Type B pancreatic cell (in vitro differentiated cells): Measurements from ENCODE around the gene FURIN. TPM values are rescaled to one million over a fixed set of nuclear protein-coding genes. Genes with fewer than 3 reads are reported as not detected.
"Not testable (repeated sequence)": the region's sequence is repeated elsewhere in the genome, so short reads cannot be mapped to it uniquely, and the experiment has no call there.

Source experiments
- DNase-seq: peaks from one replicate; pipeline ENCODE4 v3.0.0; 2021; ENCODE audit warnings: mixed read lengths; ENCODE audit not compliant: unreplicated experiment; ENCODE audit errors: extremely low spot score
- H3K27ac Mint-ChIP-seq: 2 replicates; pipeline ENCODE4 v1.8.0; 2021; ENCODE audit warnings: mild to moderate bottlenecking, mixed read lengths
- H3K27me3 Mint-ChIP-seq: 2 replicates; pipeline ENCODE4 v1.8.0; 2021; ENCODE audit warnings: mixed read lengths
- H3K36me3 Mint-ChIP-seq: 2 replicates; pipeline ENCODE4 v1.8.0; 2021; ENCODE audit warnings: mixed read lengths
- H3K4me1 Mint-ChIP-seq: one replicate; pipeline ENCODE4 v1.8.0; 2021; ENCODE audit warnings: mixed read lengths; ENCODE audit not compliant: unreplicated experiment
- H3K4me3 Mint-ChIP-seq: 2 replicates; pipeline ENCODE4 v1.8.0; 2021; ENCODE audit warnings: mild to moderate bottlenecking, mixed read lengths
- H3K9me3 Mint-ChIP-seq: 2 replicates; pipeline ENCODE4 v1.8.0; 2021; ENCODE audit warnings: mixed read lengths
- CTCF ChIP-seq: fragments of 200-600 bp; sonication (generic); conservative IDR thresholded peaks from 2 replicates; pipeline ENCODE4 v1.5.0; 2021; ENCODE audit warnings: antibody characterized with exemption, mild to moderate bottlenecking
- total RNA-seq: library from RNA; stranded (reverse); gene quantifications from 2 replicates; pipeline ENCODE4 v1.2.1, GENCODE V29; 2021; ENCODE audit warnings: low replicate concordance

Gene FURIN
- total RNA-seq, 1 donor from 2014 or later: 37.7 TPM

- H3K36me3 Mint-ChIP-seq: no peaks in the 10 kb centered on the region
- no peaks in the 10 kb centered on the region for H3K4me1 Mint-ChIP-seq
- H3K4me3 Mint-ChIP-seq: no peak overlapping the region
- no peak for DNase-seq
- H3K27me3 Mint-ChIP-seq: no peaks in the 10 kb centered on the region
- H3K9me3 Mint-ChIP-seq: no peaks in the 10 kb centered on the region
- TF ChIP-seq CTCF: no peak
- H3K27ac Mint-ChIP-seq: no peak overlapping the region
Observed at GRCh38 chr15:90845201-90845949, 23.0 kb upstream of the FURIN start.

- not testable (repeated sequence) for H3K9me3 Mint-ChIP-seq, H3K4me1 Mint-ChIP-seq, H3K27ac Mint-ChIP-seq, H3K27me3 Mint-ChIP-seq, DNase-seq, H3K36me3 Mint-ChIP-seq, H3K4me3 Mint-ChIP-seq
Observed at GRCh38 chr15:90849424-90849823, 19.0 kb upstream of the FURIN start.

GRCh38 chr15:90851114-90851513 lies 17.3 kb upstream of the FURIN start:
- TF ChIP-seq CTCF: no peak
- Mint-ChIP-seq H3K27me3 (peaks cover 5% of the 10 kb centered on the region), H3K4me3 (no peak overlapping the region), H3K4me1 (no peaks in the 10 kb centered on the region), H3K36me3 (no peaks in the 10 kb centered on the region), H3K27ac (no peak overlapping the region), H3K9me3 (peaks cover 5% of the 10 kb centered on the region)
- no peak for DNase-seq

- H3K4me3 Mint-ChIP-seq: no peak overlapping the region
Observed at GRCh38 chr15:90851940-90852339, 16.4 kb upstream of the FURIN start.

GRCh38 chr15:90855139-90855538 lies 13.2 kb upstream of the FURIN start:
- Mint-ChIP-seq H3K36me3 (no peaks in the 10 kb centered on the region), H3K4me1 (peaks cover 4% of the 10 kb centered on the region), H3K9me3 (peaks cover 5% of the 10 kb centered on the region), H3K4me3 (no peak overlapping the region), H3K27ac (no peak overlapping the region), H3K27me3 (peaks cover 5% of the 10 kb centered on the region)
- DNase-seq: no peak
- no peak for TF ChIP-seq CTCF

More at GRCh38 chr15:90851940-90852339, 16.4 kb upstream of the FURIN start:
- peaks cover 5% of the 10 kb centered on the region for H3K27me3 Mint-ChIP-seq
- no peak overlapping the region for H3K27ac Mint-ChIP-seq
- no peak for DNase-seq
- no peaks in the 10 kb centered on the region for H3K36me3 Mint-ChIP-seq
- H3K4me1 Mint-ChIP-seq: no peaks in the 10 kb centered on the region
- peaks cover 5% of the 10 kb centered on the region for H3K9me3 Mint-ChIP-seq
- no peak for TF ChIP-seq CTCF

GRCh38 chr15:90857337-90857736 lies 11.1 kb upstream of the FURIN start:
- Mint-ChIP-seq H3K4me3 (no peak overlapping the region), H3K4me1 (peaks cover 4% of the 10 kb centered on the region), H3K9me3 (no peaks in the 10 kb centered on the region), H3K27me3 (no peaks in the 10 kb centered on the region), H3K36me3 (no peaks in the 10 kb centered on the region), H3K27ac (no peak overlapping the region)
- DNase-seq: no peak
- no peak for TF ChIP-seq CTCF
